GM18507 (cell line): ENCODE measurements around the gene KLK4.
A peak's percentile ranks its signal among the peaks of the same experiment; 100 is the strongest.

Experiments used
- DNase-seq: peaks from one replicate; pipeline ENCODE4 v3.0.0; 2011; ENCODE audit warnings: low read depth; ENCODE audit not compliant: insufficient read length; ENCODE audit errors: extremely low spot score
- FAIRE-seq: peaks from 2 replicates; lab custom pipeline; 2011; peaks lifted over from hg19 to GRCh38; lab: Jason Lieb, UNC

KLK4 gene

GRCh38 chr19:50891253-50891625, 20.0 kb downstream of the KLK4 start:
- FAIRE-seq (no peak), DNase-seq (no peak)

- DNase-seq (no peak), FAIRE-seq (peak; percentile 18)
These were observed 20.6 kb downstream of the KLK4 start for GRCh38 chr19:50890422-50891252.

DNA sequence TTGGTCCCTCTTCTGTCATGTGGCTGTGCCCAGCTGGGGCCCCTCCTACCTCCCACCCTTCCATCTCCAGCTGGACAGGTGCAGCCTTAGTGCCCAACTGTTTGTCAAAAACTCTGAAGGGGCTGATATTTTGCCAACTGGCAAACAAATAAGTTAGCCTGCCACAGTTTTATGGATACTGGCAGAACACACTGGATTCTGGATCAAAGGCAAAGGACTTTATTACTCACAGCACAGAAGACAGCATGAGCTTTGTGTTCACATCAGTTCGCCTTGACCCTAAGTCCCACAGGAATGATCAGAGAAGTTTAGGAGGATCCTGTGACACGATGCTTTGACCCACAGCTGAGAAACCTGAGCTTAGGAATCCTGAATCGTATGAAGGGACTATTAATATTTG, 21.6 kb downstream of the KLK4 start:
- DNase-seq (no peak), FAIRE-seq (no peak)

GRCh38 chr19:50882188-50882587, 29.0 kb downstream of the KLK4 start:
- FAIRE-seq (no peak), DNase-seq (no peak)

DNA sequence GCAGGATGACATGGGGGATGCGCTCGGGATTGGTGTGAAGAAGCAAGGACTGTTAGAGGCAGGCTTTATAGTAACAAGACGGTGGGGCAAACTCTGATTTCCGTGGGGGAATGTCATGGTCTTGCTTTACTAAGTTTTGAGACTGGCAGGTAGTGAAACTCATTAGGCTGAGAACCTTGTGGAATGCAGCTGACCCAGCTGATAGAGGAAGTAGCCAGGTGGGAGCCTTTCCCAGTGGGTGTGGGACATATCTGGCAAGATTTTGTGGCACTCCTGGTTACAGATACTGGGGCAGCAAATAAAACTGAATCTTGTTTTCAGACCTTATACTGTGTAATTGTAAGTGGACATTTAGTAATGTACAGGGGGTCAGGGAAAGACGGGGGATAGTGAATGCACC, 31.0 kb downstream of the KLK4 start:
- no peak for FAIRE-seq
- DNase-seq, result no peak

GRCh38 chr19:50878851-50879250, 32.3 kb downstream of the KLK4 start:
- DNase-seq (no peak), FAIRE-seq (no peak)

DNA sequence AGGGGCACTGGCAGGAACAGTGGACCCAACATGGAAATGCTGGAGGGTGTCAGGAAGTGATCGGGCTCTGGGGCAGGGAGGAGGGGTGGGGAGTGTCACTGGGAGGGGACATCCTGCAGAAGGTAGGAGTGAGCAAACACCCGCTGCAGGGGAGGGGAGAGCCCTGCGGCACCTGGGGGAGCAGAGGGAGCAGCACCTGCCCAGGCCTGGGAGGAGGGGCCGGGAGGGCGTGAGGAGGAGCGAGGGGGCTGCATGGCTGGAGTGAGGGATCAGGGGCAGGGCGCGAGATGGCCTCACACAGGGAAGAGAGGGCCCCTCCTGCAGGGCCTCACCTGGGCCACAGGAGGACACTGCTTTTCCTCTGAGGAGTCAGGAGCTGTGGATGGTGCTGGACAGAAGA, 33.9 kb downstream of the KLK4 start:
- DNase-seq, result no peak
- no peak for FAIRE-seq

DNA sequence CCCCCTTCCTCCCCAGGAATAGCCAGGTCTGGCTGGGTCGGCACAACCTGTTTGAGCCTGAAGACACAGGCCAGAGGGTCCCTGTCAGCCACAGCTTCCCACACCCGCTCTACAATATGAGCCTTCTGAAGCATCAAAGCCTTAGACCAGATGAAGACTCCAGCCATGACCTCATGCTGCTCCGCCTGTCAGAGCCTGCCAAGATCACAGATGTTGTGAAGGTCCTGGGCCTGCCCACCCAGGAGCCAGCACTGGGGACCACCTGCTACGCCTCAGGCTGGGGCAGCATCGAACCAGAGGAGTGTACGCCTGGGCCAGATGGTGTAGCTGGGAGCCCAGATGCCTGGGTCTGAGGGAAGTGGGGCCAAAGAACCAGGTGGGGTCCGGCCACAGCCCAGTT, 34.7 kb downstream of the KLK4 start:
- DNase-seq, result no peak
- no peak for FAIRE-seq

DNA sequence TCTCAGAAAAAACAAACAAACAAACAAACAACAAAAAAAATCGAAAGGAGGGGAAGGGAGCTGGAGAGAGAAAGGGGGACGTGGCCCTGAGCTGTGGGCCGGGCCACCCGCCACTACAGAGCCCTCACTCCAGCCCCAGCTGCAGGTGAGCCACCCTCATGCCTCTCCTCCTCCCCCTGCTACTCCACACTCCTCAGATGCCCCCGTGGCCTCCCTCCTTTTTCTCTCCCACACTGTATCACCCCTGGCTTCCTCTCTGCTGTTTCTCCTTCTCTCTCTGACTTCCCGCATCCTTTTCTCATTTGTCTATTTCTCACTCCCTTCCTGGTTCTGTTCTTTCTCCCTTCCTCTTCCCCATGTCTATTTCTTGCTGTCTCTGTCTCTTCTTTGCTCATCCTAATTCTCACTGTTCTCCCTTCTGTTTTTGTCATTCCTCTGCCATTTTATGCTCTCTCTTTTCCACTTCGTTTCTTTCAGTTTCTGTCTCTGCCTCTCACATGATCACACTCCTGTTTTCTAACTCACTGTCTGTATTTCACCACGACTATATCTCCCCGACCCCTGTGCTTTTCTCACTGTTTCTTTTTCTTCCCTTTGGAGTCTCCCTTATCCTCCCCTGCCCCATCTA, 35.3 kb downstream of the KLK4 start:
- DNase-seq, result no peak
- FAIRE-seq, result peak; percentile 64

DNA sequence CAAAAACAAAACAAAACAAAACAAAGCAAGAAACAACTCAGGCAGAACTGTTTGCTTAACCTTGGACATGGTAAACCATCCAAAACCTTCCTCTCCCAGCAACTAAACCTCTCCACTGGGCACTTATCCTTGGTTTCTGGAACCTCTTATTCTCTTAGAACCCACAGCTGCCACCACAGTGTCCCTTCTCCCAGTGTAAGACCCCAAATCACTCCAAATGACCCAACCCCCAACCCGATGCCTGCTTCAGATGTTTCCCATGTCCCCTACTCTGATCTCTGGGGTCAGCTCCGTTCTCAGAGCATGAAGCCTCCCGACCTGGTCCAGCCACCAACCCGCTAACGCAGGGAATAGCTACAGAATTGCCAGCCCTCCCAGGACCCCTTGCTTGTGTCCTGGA, 37.0 kb downstream of the KLK4 start:
- no peak for DNase-seq
- FAIRE-seq, result no peak

DNA sequence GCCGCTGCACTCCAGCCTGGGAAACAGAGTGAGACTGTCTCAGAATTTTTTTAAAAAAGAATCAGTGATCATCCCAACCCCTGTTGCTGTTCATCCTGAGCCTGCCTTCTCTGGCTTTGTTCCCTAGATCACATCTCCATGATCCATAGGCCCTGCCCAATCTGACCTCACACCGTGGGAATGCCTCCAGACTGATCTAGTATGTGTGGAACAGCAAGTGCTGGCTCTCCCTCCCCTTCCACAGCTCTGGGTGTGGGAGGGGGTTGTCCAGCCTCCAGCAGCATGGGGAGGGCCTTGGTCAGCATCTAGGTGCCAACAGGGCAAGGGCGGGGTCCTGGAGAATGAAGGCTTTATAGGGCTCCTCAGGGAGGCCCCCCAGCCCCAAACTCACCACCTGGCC, 38.1 kb downstream of the KLK4 start, which contains the start of gene KLK2:
Gene KLK2, plus strand, starts transcription at position 384 of the 400 bp plus-strand sequence. CDS start 35 bp downstream, outside the sequence.
- no peak for FAIRE-seq
- no peak for DNase-seq

DNA sequence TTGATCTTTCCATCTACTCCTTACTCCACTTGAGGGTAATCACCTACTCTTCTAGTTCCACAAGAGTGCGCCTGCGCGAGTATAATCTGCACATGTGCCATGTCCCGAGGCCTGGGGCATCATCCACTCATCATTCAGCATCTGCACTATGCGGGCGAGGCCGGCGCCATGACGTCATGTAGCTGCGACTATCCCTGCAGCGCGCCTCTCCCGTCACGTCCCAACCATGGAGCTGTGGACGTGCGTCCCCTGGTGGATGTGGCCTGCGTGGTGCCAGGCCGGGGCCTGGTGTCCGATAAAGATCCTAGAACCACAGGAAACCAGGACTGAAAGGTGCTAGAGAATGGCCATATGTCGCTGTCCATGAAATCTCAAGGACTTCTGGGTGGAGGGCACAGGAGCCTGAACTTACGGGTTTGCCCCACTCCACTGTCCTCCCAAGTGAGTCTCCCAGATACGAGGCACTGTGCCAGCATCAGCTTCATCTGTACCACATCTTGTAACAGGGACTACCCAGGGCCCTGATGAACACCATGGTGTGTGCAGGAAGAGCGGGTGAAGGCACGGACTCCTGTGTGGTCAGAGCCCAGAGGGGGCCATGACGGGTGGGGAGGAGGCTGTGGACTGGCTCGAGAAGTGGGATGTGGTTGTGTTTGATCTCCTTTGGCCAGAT, 40.6 kb downstream of the KLK4 start:
- DNase-seq (no peak), FAIRE-seq (no peak)

- no peak for DNase-seq
- no peak for FAIRE-seq
These were observed 41.7 kb downstream of the KLK4 start for GRCh38 chr19:50869479-50869878.

DNA sequence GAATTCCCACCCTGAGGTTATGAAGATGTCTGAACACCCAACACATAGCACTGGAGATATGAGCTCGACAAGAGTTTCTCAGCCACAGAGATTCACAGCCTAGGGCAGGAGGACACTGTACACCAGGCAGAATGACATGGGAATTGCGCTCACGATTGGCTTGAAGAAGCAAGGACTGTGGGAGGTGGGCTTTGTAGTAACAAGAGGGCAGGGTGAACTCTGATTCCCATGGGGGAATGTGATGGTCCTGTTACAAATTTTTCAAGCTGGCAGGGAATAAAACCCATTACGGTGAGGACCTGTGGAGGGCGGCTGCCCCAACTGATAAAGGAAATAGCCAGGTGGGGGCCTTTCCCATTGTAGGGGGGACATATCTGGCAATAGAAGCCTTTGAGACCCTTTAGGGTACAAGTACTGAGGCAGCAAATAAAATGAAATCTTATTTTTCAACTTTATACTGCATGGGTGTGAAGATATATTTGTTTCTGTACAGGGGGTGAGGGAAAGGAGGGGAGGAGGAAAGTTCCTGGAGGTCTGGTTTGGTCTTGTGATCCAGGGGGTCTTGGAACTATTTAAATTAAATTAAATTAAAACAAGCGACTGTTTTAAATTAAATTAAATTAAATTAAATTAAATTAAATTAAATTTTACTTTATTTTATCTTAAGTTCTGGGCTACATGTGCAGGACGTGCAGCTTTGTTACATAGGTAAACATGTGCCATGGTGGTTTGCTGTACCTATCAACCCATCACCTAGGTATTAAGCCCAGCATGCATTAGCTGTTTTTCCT, 49.5 kb downstream of the KLK4 start:
- DNase-seq, result no peak
- no peak for FAIRE-seq

- DNase-seq (no peak), FAIRE-seq (no peak)
These were observed 50.2 kb downstream of the KLK4 start for GRCh38 chr19:50861010-50861409.

DNA sequence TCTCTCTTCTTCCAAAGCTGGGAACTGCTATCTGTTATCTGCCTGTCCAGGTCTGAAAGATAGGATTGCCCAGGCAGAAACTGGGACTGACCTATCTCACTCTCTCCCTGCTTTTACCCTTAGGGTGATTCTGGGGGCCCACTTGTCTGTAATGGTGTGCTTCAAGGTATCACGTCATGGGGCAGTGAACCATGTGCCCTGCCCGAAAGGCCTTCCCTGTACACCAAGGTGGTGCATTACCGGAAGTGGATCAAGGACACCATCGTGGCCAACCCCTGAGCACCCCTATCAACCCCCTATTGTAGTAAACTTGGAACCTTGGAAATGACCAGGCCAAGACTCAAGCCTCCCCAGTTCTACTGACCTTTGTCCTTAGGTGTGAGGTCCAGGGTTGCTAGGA, 51.3 kb downstream of the KLK4 start:
- DNase-seq, result no peak
- no peak for FAIRE-seq

GRCh38 chr19:50858886-50859285, 52.3 kb downstream of the KLK4 start:
- FAIRE-seq (no peak), DNase-seq (no peak)

- no peak for DNase-seq
- FAIRE-seq, result no peak
These were observed 53.8 kb downstream of the KLK4 start for GRCh38 chr19:50857366-50857765.
